Keratinocyte (primary cell): ENCODE data around the gene GPC3. TPM values are rescaled to one million over a fixed set of nuclear protein-coding genes. Genes with fewer than 3 reads are reported as not detected.

Experiments
- DNase-seq: peaks from one replicate; pipeline ENCODE4 v3.0.0-alpha.2; 2011; ENCODE audit warnings: low read depth, missing footprints, low spot score
- FAIRE-seq: peaks from 2 replicates; lab custom pipeline; 2011; peaks lifted over from hg19 to GRCh38; lab: Jason Lieb, UNC
- H2AFZ ChIP-seq: 2 replicates; pipeline ENCODE4 v1.6.0; 2012; ENCODE audit warnings: low read length, control low read depth, inconsistent platforms; ENCODE audit not compliant: control insufficient read depth
- H3K27ac ChIP-seq: 2 replicates; pipeline ENCODE4 v1.5.1; 2011; ENCODE audit warnings: low read length; ENCODE audit not compliant: control insufficient read depth, insufficient read depth
- H3K27me3 ChIP-seq: 3 replicates; pipeline ENCODE4 v1.6.0; 2011; ENCODE audit warnings: low read length; ENCODE audit not compliant: control insufficient read depth, insufficient read depth; ENCODE audit errors: extremely low read depth
- H3K36me3 ChIP-seq, 2 experiments: 2 replicates in 1 of 2; 3 replicates in 1 of 2; pipeline ENCODE4 v1.5.1; 2011; ENCODE audit warnings: low read length in 2 of 2, mild to moderate bottlenecking in 1 of 2; ENCODE audit not compliant: control insufficient read depth in 2 of 2, insufficient read depth in 2 of 2; ENCODE audit errors: extremely low read depth in 1 of 2
- H3K4me1 ChIP-seq: 3 replicates; pipeline ENCODE4 v1.5.1; 2011; ENCODE audit warnings: low read length; ENCODE audit not compliant: control insufficient read depth, insufficient read depth; ENCODE audit errors: extremely low read depth
- H3K4me2 ChIP-seq: 3 replicates; pipeline ENCODE4 v1.6.0; 2011; ENCODE audit warnings: low read depth, low read length; ENCODE audit not compliant: control insufficient read depth, insufficient read depth; ENCODE audit errors: extremely low read depth
- H3K4me3 ChIP-seq, 3 experiments: fragments of 200-600 bp in 1 of 3; sonication (generic) in 1 of 3; 2 replicates in 2 of 3; 3 replicates in 1 of 3; pipeline ENCODE4 v1.5.1; 2011 to 2016; ENCODE audit warnings: low read length in 3 of 3, mild to moderate bottlenecking in 3 of 3, control low read depth in 2 of 3, inconsistent platforms in 1 of 3, low read depth in 1 of 3, mixed read lengths in 1 of 3, mixed run types in 1 of 3, moderate library complexity in 1 of 3; ENCODE audit not compliant: control insufficient read depth in 2 of 3, insufficient read depth in 2 of 3; ENCODE audit errors: extremely low read depth in 1 of 3
- H3K79me2 ChIP-seq: 2 replicates; pipeline ENCODE4 v1.6.0; 2012; ENCODE audit warnings: low read length; ENCODE audit not compliant: control insufficient read depth, insufficient read depth
- H3K9ac ChIP-seq: 3 replicates; pipeline ENCODE4 v1.6.0; 2011; ENCODE audit warnings: low read length; ENCODE audit not compliant: control insufficient read depth, insufficient read depth; ENCODE audit errors: extremely low read depth
- H3K9me1 ChIP-seq: 3 replicates; pipeline ENCODE4 v1.6.0; 2011; ENCODE audit warnings: low read length; ENCODE audit not compliant: control insufficient read depth, insufficient read depth; ENCODE audit errors: extremely low read depth
- H3K9me3 ChIP-seq: 2 replicates; pipeline ENCODE4 v1.5.1; 2012; ENCODE audit warnings: low read depth, low read length; ENCODE audit not compliant: control insufficient read depth
- H4K20me1 ChIP-seq: 3 replicates; pipeline ENCODE4 v1.6.0; 2011; ENCODE audit warnings: low read length; ENCODE audit not compliant: control insufficient read depth, insufficient read depth; ENCODE audit errors: extremely low read depth
- EZH2 ChIP-seq: IDR thresholded peaks from one replicate; pipeline ENCODE4 v1.6.1; 2012; ENCODE audit warnings: inconsistent platforms, mild to moderate bottlenecking, low read length, moderate library complexity
- dilution Hi-C: fragments of 300-500 bp; cut with MboI; formaldehyde crosslinking; loops from one replicate; pipeline ENCODE4 v1.7.0; 2020; ENCODE audit warnings: low sequenced_read_pairs; ENCODE audit not compliant: extremely low pct_ligation_motif_present
- polyA plus RNA-seq, 5 experiments: library from polyadenylated mRNA; depleted of rRNA in 3 of 5; stranded (reverse) in 3 of 5; stranded (forward) in 1 of 5; unstranded in 1 of 5; fragments of >200 nt; gene quantifications; 1 replicate in 1 of 5; 2 replicates in 3 of 5; 3 replicates in 1 of 5; pipeline versions ENCODE4 v1.2.1 to v1.2.3, GENCODE V29; 2011 to 2012; ENCODE audit warnings: missing spikeins in 2 of 5, low read depth in 1 of 5, low replicate concordance in 1 of 5
- TF ChIP-seq, protein P1 (sequence below), 3 experiments: IDR thresholded peaks in 1 of 3; conservative IDR thresholded peaks in 1 of 3; optimal IDR thresholded peaks in 1 of 3; 2 replicates in 2 of 3; 3 replicates in 1 of 3; pipeline versions ENCODE3 to v1.5.1; 2011; ENCODE audit warnings: low read length in 3 of 3, mild to moderate bottlenecking in 3 of 3, moderate library complexity in 2 of 3, control low read depth in 1 of 3, inconsistent platforms in 1 of 3; ENCODE audit not compliant: insufficient read depth in 2 of 3; ENCODE audit errors: extremely low read depth in 1 of 3

Gene GPC3
- polyA plus RNA-seq, 1 donor (not counting 4 experiments of a cell fraction or from before 2014, with no cell fraction given), result 0.03 TPM

DNA sequence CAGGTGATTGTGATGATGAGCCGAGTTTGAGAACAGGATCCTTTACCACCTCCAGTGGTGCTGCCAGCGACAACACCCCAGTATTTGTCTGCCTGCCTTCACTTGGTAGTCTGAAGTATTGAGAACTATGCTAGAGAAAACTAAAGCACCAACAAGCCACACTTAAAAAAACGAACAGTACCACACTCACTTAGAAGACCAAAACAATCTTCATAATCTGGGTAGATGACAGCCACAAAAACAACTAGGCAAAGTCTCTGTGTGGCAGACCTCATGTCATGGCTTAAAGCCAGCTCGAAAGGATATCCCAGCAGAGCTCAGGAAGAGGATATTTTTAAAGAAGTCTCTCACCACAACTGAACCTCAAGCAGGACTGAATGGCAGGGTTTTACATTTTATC is 236.0 kb downstream of the GPC3 start:
- FAIRE-seq, result no peak
- no peak overlapping the region for H2AFZ ChIP-seq
- no peak overlapping the region for H3K9ac ChIP-seq
- H3K27me3 ChIP-seq, result no peaks in the 10 kb centered on the region
- H3K4me2 ChIP-seq, result no peak overlapping the region
- no peaks in the 10 kb centered on the region for H3K4me1 ChIP-seq
- H3K79me2 ChIP-seq, result no peaks in the 10 kb centered on the region
- H3K4me3 ChIP-seq, result no peak overlapping the region
- H3K27ac ChIP-seq, result no peak overlapping the region
- TF ChIP-seq, protein P1, sequence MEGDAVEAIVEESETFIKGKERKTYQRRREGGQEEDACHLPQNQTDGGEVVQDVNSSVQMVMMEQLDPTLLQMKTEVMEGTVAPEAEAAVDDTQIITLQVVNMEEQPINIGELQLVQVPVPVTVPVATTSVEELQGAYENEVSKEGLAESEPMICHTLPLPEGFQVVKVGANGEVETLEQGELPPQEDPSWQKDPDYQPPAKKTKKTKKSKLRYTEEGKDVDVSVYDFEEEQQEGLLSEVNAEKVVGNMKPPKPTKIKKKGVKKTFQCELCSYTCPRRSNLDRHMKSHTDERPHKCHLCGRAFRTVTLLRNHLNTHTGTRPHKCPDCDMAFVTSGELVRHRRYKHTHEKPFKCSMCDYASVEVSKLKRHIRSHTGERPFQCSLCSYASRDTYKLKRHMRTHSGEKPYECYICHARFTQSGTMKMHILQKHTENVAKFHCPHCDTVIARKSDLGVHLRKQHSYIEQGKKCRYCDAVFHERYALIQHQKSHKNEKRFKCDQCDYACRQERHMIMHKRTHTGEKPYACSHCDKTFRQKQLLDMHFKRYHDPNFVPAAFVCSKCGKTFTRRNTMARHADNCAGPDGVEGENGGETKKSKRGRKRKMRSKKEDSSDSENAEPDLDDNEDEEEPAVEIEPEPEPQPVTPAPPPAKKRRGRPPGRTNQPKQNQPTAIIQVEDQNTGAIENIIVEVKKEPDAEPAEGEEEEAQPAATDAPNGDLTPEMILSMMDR (optimal IDR thresholded peaks at IDR 0.05 in 1 of 3, IDR thresholded peaks at IDR 0.05 in 1 of 3, conservative IDR thresholded peaks at IDR 0.05 in 1 of 3; ENCODE audit: extremely low read depth in 1 of 3, insufficient read depth in 2 of 3, low read length in 3 of 3), result no peak
- no peak for DNase-seq
- H4K20me1 ChIP-seq, result no peaks in the 10 kb centered on the region
- no peaks in the 10 kb centered on the region for H3K9me3 ChIP-seq
- H3K36me3 ChIP-seq, result no peaks in the 10 kb centered on the region
- dilution Hi-C loops, result no loop called here
- no peaks in the 10 kb centered on the region for H3K9me1 ChIP-seq

DNA sequence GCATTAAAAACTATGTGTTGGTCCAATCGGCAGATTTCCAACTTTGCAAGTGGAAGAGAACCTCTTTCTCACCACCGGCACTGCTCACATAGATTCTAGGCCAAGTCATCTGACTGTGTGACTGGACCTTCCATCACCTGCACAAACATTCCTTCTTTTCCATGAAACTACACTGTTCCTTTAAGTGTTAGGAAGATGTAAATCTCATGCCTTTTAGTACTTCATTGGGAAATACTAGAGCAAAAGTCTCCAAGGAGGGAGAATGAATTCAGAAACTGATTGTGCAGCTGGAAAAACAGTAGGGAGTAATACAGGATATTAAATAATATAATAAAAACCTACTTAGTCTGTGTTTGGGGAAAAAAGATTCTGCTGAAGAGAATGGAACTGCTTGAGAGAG is 238.2 kb downstream of the GPC3 start:
- Histone ChIP-seq H3K36me3 (no peaks in the 10 kb centered on the region), H3K9me1 (no peaks in the 10 kb centered on the region), H3K4me1 (peaks cover under 1% of the 10 kb centered on the region), H3K4me3 (no peak overlapping the region), H3K9ac (no peak overlapping the region), H3K9me3 (no peaks in the 10 kb centered on the region), H3K27ac (no peak overlapping the region), H4K20me1 (no peaks in the 10 kb centered on the region), H3K4me2 (no peak overlapping the region), H3K27me3 (no peaks in the 10 kb centered on the region), H3K79me2 (no peaks in the 10 kb centered on the region), H2AFZ (no peak overlapping the region)
- dilution Hi-C loops, result no loop called here
- no peak for TF ChIP-seq EZH2
- TF ChIP-seq, protein P1 (optimal IDR thresholded peaks at IDR 0.05 in 1 of 3, IDR thresholded peaks at IDR 0.05 in 1 of 3, conservative IDR thresholded peaks at IDR 0.05 in 1 of 3; ENCODE audit: extremely low read depth in 1 of 3, insufficient read depth in 2 of 3, low read length in 3 of 3), result no peak
- FAIRE-seq, result no peak
- no peak for DNase-seq
